Activated naive CD4-positive, alpha-beta T cell treated with anti-CD3 and anti-CD28 coated beads, Interleukin-2, amount 50 U/mL, for 24 hours (primary cell): ENCODE data around the gene CLEC4M.
"Not testable (repeated sequence)": the region's sequence is repeated elsewhere in the genome, so short reads cannot be mapped to it uniquely, and the experiment has no call there.

Source experiments
- H3K27ac Mint-ChIP-seq: one replicate; pipeline ENCODE4 v1.8.0; 2021; ENCODE audit warnings: mild to moderate bottlenecking, mixed read lengths
- H3K27me3 Mint-ChIP-seq: one replicate; pipeline ENCODE4 v1.8.0; 2021; ENCODE audit warnings: mixed read lengths
- H3K36me3 Mint-ChIP-seq: one replicate; pipeline ENCODE4 v1.8.0; 2021; ENCODE audit warnings: mixed read lengths
- H3K4me1 Mint-ChIP-seq: one replicate; pipeline ENCODE4 v1.8.0; 2021; ENCODE audit warnings: mixed read lengths
- H3K4me3 Mint-ChIP-seq: one replicate; pipeline ENCODE4 v1.8.0; 2021; ENCODE audit warnings: mild to moderate bottlenecking, mixed read lengths
- H3K9me3 Mint-ChIP-seq: one replicate; pipeline ENCODE4 v1.8.0; 2021; ENCODE audit warnings: mixed read lengths

CLEC4M gene

GRCh38 chr19:7801020-7801570 is 38.1 kb downstream of the CLEC4M start:
- no peaks in the 10 kb centered on the region for H3K9me3 Mint-ChIP-seq
- H3K27ac Mint-ChIP-seq, result peak overlapping the region; percentile 51
- no peaks in the 10 kb centered on the region for H3K36me3 Mint-ChIP-seq
- peaks cover 14% of the 10 kb centered on the region for H3K27me3 Mint-ChIP-seq
- H3K4me3 Mint-ChIP-seq, result no peak overlapping the region
- H3K4me1 Mint-ChIP-seq, result peaks cover 11% of the 10 kb centered on the region

- Mint-ChIP-seq H3K27ac (no peak overlapping the region), H3K9me3 (no peaks in the 10 kb centered on the region), H3K4me3 (no peak overlapping the region), H3K4me1 (peaks cover 9% of the 10 kb centered on the region), H3K36me3 (peaks cover 2% of the 10 kb centered on the region), H3K27me3 (peaks cover 5% of the 10 kb centered on the region)
These were observed 43.2 kb downstream of the CLEC4M start for GRCh38 chr19:7806234-7806633.

- peaks cover 5% of the 10 kb centered on the region for H3K27me3 Mint-ChIP-seq
- H3K4me3 Mint-ChIP-seq, result no peak overlapping the region
- no peak overlapping the region for H3K27ac Mint-ChIP-seq
These were observed 43.8 kb downstream of the CLEC4M start for GRCh38 chr19:7806876-7807275.

GRCh38 chr19:7808108-7808507 is 45.1 kb downstream of the CLEC4M start:
- Mint-ChIP-seq H3K27ac (no peak overlapping the region), H3K36me3 (peaks cover 4% of the 10 kb centered on the region), H3K4me1 (peaks cover 9% of the 10 kb centered on the region), H3K9me3 (no peaks in the 10 kb centered on the region), H3K4me3 (no peak overlapping the region), H3K27me3 (no peaks in the 10 kb centered on the region)

More at GRCh38 chr19:7806876-7807275, 43.8 kb downstream of the CLEC4M start:
- peaks cover 9% of the 10 kb centered on the region for H3K4me1 Mint-ChIP-seq
- no peaks in the 10 kb centered on the region for H3K9me3 Mint-ChIP-seq
- H3K36me3 Mint-ChIP-seq, result peaks cover 3% of the 10 kb centered on the region

- peaks cover 5% of the 10 kb centered on the region for H3K36me3 Mint-ChIP-seq
- H3K4me3 Mint-ChIP-seq, result no peak overlapping the region
- peaks cover 24% of the 10 kb centered on the region for H3K4me1 Mint-ChIP-seq
- peaks cover 1% of the 10 kb centered on the region for H3K27me3 Mint-ChIP-seq
- H3K27ac Mint-ChIP-seq, result no peak overlapping the region
- H3K9me3 Mint-ChIP-seq, result no peaks in the 10 kb centered on the region
These were observed 48.9 kb downstream of the CLEC4M start for GRCh38 chr19:7811989-7812388.

GRCh38 chr19:7815325-7815724 is 52.3 kb downstream of the CLEC4M start:
- H3K27ac Mint-ChIP-seq, result no peak overlapping the region
- peaks cover 5% of the 10 kb centered on the region for H3K36me3 Mint-ChIP-seq
- H3K4me1 Mint-ChIP-seq, result peaks cover 14% of the 10 kb centered on the region
- H3K4me3 Mint-ChIP-seq, result no peak overlapping the region
- H3K27me3 Mint-ChIP-seq, result peaks cover 1% of the 10 kb centered on the region
- H3K9me3 Mint-ChIP-seq, result no peaks in the 10 kb centered on the region

- H3K9me3 Mint-ChIP-seq, H3K36me3 Mint-ChIP-seq, H3K27me3 Mint-ChIP-seq, H3K27ac Mint-ChIP-seq, H3K4me3 Mint-ChIP-seq: not testable (repeated sequence)
- peaks cover 14% of the 10 kb centered on the region for H3K4me1 Mint-ChIP-seq
These were observed 53.0 kb downstream of the CLEC4M start for GRCh38 chr19:7816040-7816439.

GRCh38 chr19:7817801-7818200 is 54.8 kb downstream of the CLEC4M start:
- Mint-ChIP-seq H3K27me3 (peaks cover 5% of the 10 kb centered on the region), H3K36me3 (peaks cover 2% of the 10 kb centered on the region), H3K9me3 (no peaks in the 10 kb centered on the region), H3K27ac (no peak overlapping the region), H3K4me3 (no peak overlapping the region), H3K4me1 (peaks cover 14% of the 10 kb centered on the region)

GRCh38 chr19:7818806-7819205 is 55.8 kb downstream of the CLEC4M start:
- Mint-ChIP-seq H3K27ac (no peak overlapping the region), H3K4me1 (peaks cover 14% of the 10 kb centered on the region), H3K9me3 (no peaks in the 10 kb centered on the region), H3K27me3 (peaks cover 5% of the 10 kb centered on the region), H3K36me3 (peaks cover 2% of the 10 kb centered on the region), H3K4me3 (no peak overlapping the region)
